H1 (cell line): ENCODE results near the gene PARM1. TPM values are rescaled to one million over a fixed set of nuclear protein-coding genes. Genes with fewer than 3 reads are reported as not detected.

Experiments used
- CTCF ChIA-PET: fragments of 300-600 bp; sonication (Branson Sonifier 250); formaldehyde crosslinking; loops from one replicate; lab custom pipeline; 2021; ENCODE audit not compliant: partially characterized antibody; lab: Charles Lee
- POLR2A ChIA-PET: fragments of 300-600 bp; sonication (Branson Sonifier 250); formaldehyde crosslinking; loops from one replicate; lab custom pipeline; 2021; ENCODE audit warnings: inconsistent platforms; ENCODE audit not compliant: partially characterized antibody; lab: Charles Lee
- DNase-seq, 2 experiments: peaks; one replicate each; pipeline versions ENCODE4 v3.0.0 to v3.0.0-alpha.2; 2010 to 2022; ENCODE audit warnings: low spot score in 2 of 2, low read depth in 1 of 2, mixed read lengths in 1 of 2
- FAIRE-seq: peaks from 2 replicates; lab custom pipeline; 2011; peaks lifted over from hg19 to GRCh38; lab: Jason Lieb, UNC
- H2AFZ ChIP-seq: 2 replicates; pipeline ENCODE4 v1.8.1; 2012; ENCODE audit warnings: low read length, inconsistent platforms
- H2AK5ac ChIP-seq: 2 replicates; pipeline ENCODE4 v1.6.1; 2013; ENCODE audit warnings: low read depth, low read length
- H2BK120ac ChIP-seq: replicated peaks from 2 replicates; pipeline ENCODE3; 2013; ENCODE audit warnings: low read depth, low read length, inconsistent platforms
- H2BK12ac ChIP-seq: 2 replicates; pipeline ENCODE4 v1.6.1; 2013; ENCODE audit warnings: low read depth, low read length
- H2BK15ac ChIP-seq: 2 replicates; pipeline ENCODE4 v1.6.1; 2013; ENCODE audit warnings: low read length
- H2BK20ac ChIP-seq: 2 replicates; pipeline ENCODE4 v1.6.1; 2013; ENCODE audit warnings: low read length
- H2BK5ac ChIP-seq: 2 replicates; pipeline ENCODE4 v1.6.1; 2013; ENCODE audit warnings: low read depth, low read length
- H3K14ac ChIP-seq: 2 replicates; pipeline ENCODE4 v1.6.1; 2013; ENCODE audit warnings: inconsistent platforms; ENCODE audit not compliant: insufficient read length
- H3K18ac ChIP-seq: 2 replicates; pipeline ENCODE4 v1.6.1; 2013; ENCODE audit warnings: low read length; ENCODE audit errors: extremely low read depth
- H3K23ac ChIP-seq: 2 replicates; pipeline ENCODE4 v1.6.1; 2013; ENCODE audit warnings: inconsistent platforms; ENCODE audit not compliant: insufficient read length
- H3K23me2 ChIP-seq: 2 replicates; pipeline ENCODE4 v1.6.1; 2013; ENCODE audit warnings: low read depth, low read length
- H3K27ac ChIP-seq: 2 replicates; pipeline ENCODE4 v1.6.1; 2011; ENCODE audit warnings: low read depth, low read length, inconsistent platforms
- H3K27me3 ChIP-seq, 4 experiments: replicated peaks in 1 of 4; 1 replicate in 1 of 4; 2 replicates in 3 of 4; pipeline versions ENCODE4 v1.6.1 to v1.8.1; 2011 to 2013; ENCODE audit warnings: low read length in 3 of 4, mild to moderate bottlenecking in 3 of 4, inconsistent platforms in 2 of 4, mixed read lengths in 2 of 4, moderate library complexity in 1 of 4; ENCODE audit not compliant: control insufficient read depth in 3 of 4, insufficient read depth in 3 of 4; ENCODE audit errors: extremely low read depth in 1 of 4
- H3K36me3 ChIP-seq, 4 experiments: 2 replicates each; pipeline versions ENCODE4 v1.6.1 to v1.8.1; 2011 to 2013; ENCODE audit warnings: mild to moderate bottlenecking in 4 of 4, low read length in 3 of 4, moderate library complexity in 2 of 4, control low read depth in 1 of 4, inconsistent platforms in 1 of 4; ENCODE audit not compliant: insufficient read depth in 4 of 4, control insufficient read depth in 2 of 4
- H3K4ac ChIP-seq: replicated peaks from 2 replicates; pipeline ENCODE3; 2013; ENCODE audit warnings: low read length, low read depth, mixed read lengths, inconsistent platforms; ENCODE audit not compliant: insufficient read length
- H3K4me1 ChIP-seq, 4 experiments: replicated peaks in 1 of 4; 1 replicate in 1 of 4; 2 replicates in 3 of 4; pipeline versions ENCODE4 v1.6.1 to v1.8.1; 2011 to 2013; ENCODE audit warnings: low read length in 3 of 4, inconsistent platforms in 2 of 4, mixed read lengths in 1 of 4; ENCODE audit not compliant: insufficient read depth in 4 of 4, control insufficient read depth in 3 of 4
- H3K4me2 ChIP-seq, 2 experiments: 2 replicates each; pipeline versions ENCODE4 v1.6.1 to v1.8.1; 2011 to 2013; ENCODE audit warnings: low read depth in 2 of 2, low read length in 2 of 2, control low read depth in 1 of 2, inconsistent platforms in 1 of 2, mild to moderate bottlenecking in 1 of 2; ENCODE audit not compliant: insufficient read depth in 1 of 2
- H3K4me3 ChIP-seq, 4 experiments: fragments of 200-600, 300-600 bp in 1 of 4; sonication (generic), shearing (Covaris generic), sonication (Bioruptor Twin) in 1 of 4; 2 replicates each; pipeline versions ENCODE4 v1.5.1 to v1.8.1; 2011 to 2016; ENCODE audit warnings: low read length in 4 of 4, low read depth in 3 of 4, control low read depth in 2 of 4, inconsistent platforms in 2 of 4, mild to moderate bottlenecking in 2 of 4, mixed read lengths in 1 of 4, moderate library complexity in 1 of 4; ENCODE audit not compliant: insufficient read depth in 2 of 4; ENCODE audit errors: extremely low read depth in 1 of 4
- H3K56ac ChIP-seq: replicated peaks from 2 replicates; pipeline ENCODE3; 2013; ENCODE audit warnings: low read depth, mild to moderate bottlenecking, mixed read lengths, low read length, inconsistent platforms; ENCODE audit not compliant: insufficient read length
- H3K79me1 ChIP-seq: 2 replicates; pipeline ENCODE4 v1.6.1; 2013; ENCODE audit warnings: low read depth, low read length, control low read depth
- H3K79me2 ChIP-seq, 2 experiments: 2 replicates each; pipeline versions ENCODE4 v1.6.1 to v1.8.1; 2012 to 2013; ENCODE audit warnings: low read length in 2 of 2, mild to moderate bottlenecking in 2 of 2, inconsistent platforms in 1 of 2; ENCODE audit not compliant: insufficient read depth in 2 of 2, control insufficient read depth in 1 of 2
- H3K9ac ChIP-seq, 4 experiments: replicated peaks in 1 of 4; 1 replicate in 1 of 4; 2 replicates in 3 of 4; pipeline versions ENCODE4 v1.6.1 to v1.8.1; 2011 to 2013; ENCODE audit warnings: low read depth in 3 of 4, low read length in 3 of 4, control low read depth in 2 of 4, mild to moderate bottlenecking in 2 of 4, moderate library complexity in 2 of 4, inconsistent platforms in 1 of 4; ENCODE audit errors: extremely low read depth in 1 of 4
- H3K9me3 ChIP-seq, 2 experiments: 2 replicates each; pipeline versions ENCODE4 v1.6.1 to v1.8.1; 2012 to 2013; ENCODE audit warnings: mild to moderate bottlenecking in 2 of 2, moderate library complexity in 2 of 2, control low read depth in 1 of 2, inconsistent platforms in 1 of 2, low read depth in 1 of 2, low read length in 1 of 2, mixed read lengths in 1 of 2; ENCODE audit not compliant: insufficient read depth in 2 of 2
- H4K20me1 ChIP-seq, 2 experiments: replicated peaks in 1 of 2; 2 replicates each; pipeline versions ENCODE3 to v1.8.1; 2011 to 2013; ENCODE audit warnings: inconsistent platforms in 2 of 2, low read length in 2 of 2, mild to moderate bottlenecking in 1 of 2; ENCODE audit not compliant: insufficient read depth in 2 of 2, control insufficient read depth in 1 of 2
- H4K5ac ChIP-seq: 2 replicates; pipeline ENCODE4 v1.6.1; 2013; ENCODE audit warnings: low read length, low read depth, mixed read lengths, inconsistent platforms; ENCODE audit not compliant: insufficient read length
- H4K8ac ChIP-seq: 2 replicates; pipeline ENCODE4 v1.8.0; 2013; ENCODE audit warnings: mild to moderate bottlenecking, moderate library complexity, low read length, inconsistent platforms; ENCODE audit not compliant: insufficient read depth; ENCODE audit errors: extremely low read depth
- H4K91ac ChIP-seq: replicated peaks from 2 replicates; pipeline ENCODE3; 2013; ENCODE audit warnings: low read length, mixed read lengths, inconsistent platforms; ENCODE audit not compliant: insufficient read length
- CTBP2 ChIP-seq: IDR thresholded peaks from 2 replicates; pipeline ENCODE4 v1.7.0; 2011; ENCODE audit warnings: borderline replicate concordance, mild to moderate bottlenecking, moderate library complexity, mixed read lengths, low read length; ENCODE audit not compliant: insufficient read depth, insufficient read length
- GTF2F1 ChIP-seq: IDR thresholded peaks from 2 replicates; pipeline ENCODE4 v1.6.1; 2012; ENCODE audit warnings: low read depth, low read length, improper control_type of control experiment, borderline replicate concordance
- KDM4A ChIP-seq: IDR thresholded peaks from one replicate; pipeline ENCODE4 v1.7.1; 2012; ENCODE audit warnings: low read depth, mild to moderate bottlenecking, moderate library complexity, low read length, inconsistent platforms; ENCODE audit not compliant: severe bottlenecking
- RBBP5 ChIP-seq: IDR thresholded peaks from 2 replicates; pipeline ENCODE4 v1.7.1; 2012; ENCODE audit warnings: low read depth, mild to moderate bottlenecking, inconsistent platforms, low read length, moderate library complexity, borderline replicate concordance
- SUZ12 ChIP-seq: fragments of 200-600 bp; sonication (generic); IDR thresholded peaks from 2 replicates; pipeline ENCODE4 v1.6.1; 2012; ENCODE audit warnings: mild to moderate bottlenecking, inconsistent platforms, low read length, moderate library complexity, mixed read lengths
- WGBS, 2 experiments: shearing (Covaris generic) in 1 of 2; methylation state at CpG; one replicate each; pipeline versions ENCODE4 v1.1.6 to v1.1.7; 2013 to 2015; ENCODE audit warnings: low lambda C conversion rate in 2 of 2, mixed read lengths in 2 of 2, inconsistent platforms in 1 of 2, low coverage in 1 of 2, missing lambda C conversion rate in 1 of 2; ENCODE audit not compliant: insufficient replicate concordance in 2 of 2, insufficient coverage in 1 of 2, insufficient read length in 1 of 2; ENCODE audit errors: extremely low coverage in 1 of 2, missing lambda C conversion rate in 1 of 2; 5-methylcytosine and 5-hydroxymethylcytosine counted together
- polyA plus RNA-seq, 7 experiments: library from polyadenylated mRNA; depleted of rRNA in 3 of 7; stranded (reverse) in 5 of 7; unstranded in 2 of 7; fragments of >200 nt in 5 of 7; fragments of 200-250 nt in 2 of 7; gene quantifications; 1 replicate in 5 of 7; 2 replicates in 1 of 7; 4 replicates in 1 of 7; pipeline versions ENCODE4 v1.2.1 to v1.2.3, GENCODE V29; 2011 to 2013; ENCODE audit warnings: missing spikeins in 2 of 7, mixed read lengths in 2 of 7
- total RNA-seq: library from RNA; stranded (reverse); fragmentation: NEBNext Ultra II Directional; extraction: Animal tissue kit (Norgen Biotek cat#: 25700); gene quantifications from 2 replicates; pipeline ENCODE4 v1.2.1, GENCODE V29; 2021

PARM1 gene
- total and polyA plus RNA-seq, 2 of the 8 experiments (the other 6 are each of a cell fraction or from before 2014, with no cell fraction given): 2.0 to 5.3 TPM

GRCh38 chr4:75005727-75006126 lies 72.8 kb downstream of the PARM1 start:
- Histone ChIP-seq H3K36me3 (no peaks in the 10 kb centered on the region), H3K27me3 (peaks cover 0 to 1% (median 0%) of the 10 kb centered on the region in 4 experiments; a peak in 1 of 7 replicates), H2BK15ac (no peak overlapping the region), H2BK12ac (no peak overlapping the region), H2AFZ (no peak overlapping the region), H4K5ac (no peak overlapping the region), H3K18ac (no peak overlapping the region), H4K91ac (no peak overlapping the region), H3K14ac (no peak overlapping the region), H3K4me1 (peaks cover 0 to 4% (median 0%) of the 10 kb centered on the region in 4 experiments; a peak in 1 of 7 replicates), H2BK120ac (no peak overlapping the region), H3K23me2 (no peaks in the 10 kb centered on the region), H4K20me1 (no peaks in the 10 kb centered on the region), H3K79me1 (no peaks in the 10 kb centered on the region), H3K79me2 (no peaks in the 10 kb centered on the region), H3K23ac (no peak overlapping the region), H3K56ac (no peak overlapping the region), H3K4me2 (no peak overlapping the region), H3K27ac (no peak overlapping the region), H3K4me3 (no peak overlapping the region), H2AK5ac (no peak overlapping the region), H2BK5ac (no peak overlapping the region), H3K9me3 (peaks cover 0 to 4% of the 10 kb centered on the region in 2 experiments; a peak in 2 of 4 replicates), H2BK20ac (no peak overlapping the region), H3K9ac (no peak overlapping the region), H4K8ac (no peak overlapping the region), H3K4ac (no peak overlapping the region)
- POLR2A ChIA-PET: no interaction called here
- TF ChIP-seq RBBP5: no peak
- no peak for TF ChIP-seq KDM4A
- no peak for TF ChIP-seq SUZ12
- TF ChIP-seq GTF2F1: no peak
- no peak for TF ChIP-seq CTBP2
- CTCF ChIA-PET: no interaction called here
- FAIRE-seq: no peak
- no peak for DNase-seq
- 95% methylated on average over 1 of the region's 1 CpG; no CpG with 5 or more reads in 1 of the 2 experiments for WGBS, 2 experiments
